Activated T-cell treated with anti-CD3 and anti-CD28 coated beads, Interleukin-2, amount 50 U/mL, for 4 hours (primary cell): ENCODE data around the gene SDF4. TPM values are rescaled to one million over a fixed set of nuclear protein-coding genes. Genes with fewer than 3 reads are reported as not detected.
A peak's percentile ranks its signal among the peaks of the same experiment; 100 is the strongest.
"Not testable (repeated sequence)": the region's sequence is repeated elsewhere in the genome, so short reads cannot be mapped to it uniquely, and the experiment has no call there.

ENCODE experiments used
- ATAC-seq, 2 donors: fragments of 200-7000 bp; cut with Tn5 transposase; one replicate each; pipeline ENCODE4 v1.10.0; 2021
- DNase-seq: peaks from one replicate; pipeline ENCODE4 v3.0.0-alpha.2; 2020
- H3K27me3 Mint-ChIP-seq: one replicate; pipeline ENCODE4 v1.8.0; 2021; ENCODE audit warnings: low read depth, mixed read lengths
- H3K36me3 Mint-ChIP-seq: one replicate; pipeline ENCODE4 v1.8.0; 2022; ENCODE audit warnings: mixed read lengths; ENCODE audit not compliant: insufficient read depth
- H3K4me1 Mint-ChIP-seq: one replicate; pipeline ENCODE4 v1.8.0; 2021; ENCODE audit warnings: low read depth, mixed read lengths
- H3K4me3 Mint-ChIP-seq: one replicate; pipeline ENCODE4 v1.8.0; 2021; ENCODE audit warnings: mild to moderate bottlenecking, moderate library complexity, mixed read lengths
- H3K9me3 Mint-ChIP-seq: one replicate; pipeline ENCODE4 v1.8.0; 2021; ENCODE audit warnings: mixed read lengths
- total RNA-seq, 3 donors: library from RNA; stranded (reverse); gene quantifications; one replicate each; pipeline ENCODE4 v1.2.1, GENCODE V29; 2021

The SDF4 gene
- total RNA-seq, 3 donors from 2014 or later: 191 to 242 (median 193) TPM

- DNase-seq (no peak), ATAC-seq (no peak)
- H3K36me3 Mint-ChIP-seq: peaks cover 22% of the 10 kb centered on the region
- no peaks in the 10 kb centered on the region for H3K9me3 Mint-ChIP-seq
- peaks cover 11% of the 10 kb centered on the region for H3K4me1 Mint-ChIP-seq
- H3K27me3 Mint-ChIP-seq: no peaks in the 10 kb centered on the region
- no peak overlapping the region for H3K4me3 Mint-ChIP-seq
Observed at GRCh38 chr1:1253972-1254666, 22.3 kb upstream of the SDF4 start.

GRCh38 chr1:1253314-1253713 is 21.5 kb upstream of the SDF4 start:
- Mint-ChIP-seq H3K4me3 (no peak overlapping the region), H3K4me1 (peaks cover 11% of the 10 kb centered on the region), H3K9me3 (no peaks in the 10 kb centered on the region), H3K27me3 (no peaks in the 10 kb centered on the region), H3K36me3 (peaks cover 22% of the 10 kb centered on the region)
- ATAC-seq (no peak), DNase-seq (no peak)

GRCh38 chr1:1250786-1251284 is 19.0 kb upstream of the SDF4 start:
- Mint-ChIP-seq H3K9me3 (no peaks in the 10 kb centered on the region), H3K4me3 (peak overlapping the region; percentile 40), H3K27me3 (peaks cover 1% of the 10 kb centered on the region), H3K36me3 (peaks cover 14% of the 10 kb centered on the region), H3K4me1 (peaks cover 11% of the 10 kb centered on the region)
- peak; percentile 77 to 92 for ATAC-seq
- DNase-seq: peak; percentile 77

- not testable (repeated sequence) for H3K9me3 Mint-ChIP-seq, DNase-seq, H3K36me3 Mint-ChIP-seq, H3K27me3 Mint-ChIP-seq, ATAC-seq, H3K4me3 Mint-ChIP-seq
- H3K4me1 Mint-ChIP-seq: peaks cover 11% of the 10 kb centered on the region
Observed at GRCh38 chr1:1248009-1248913, 16.5 kb upstream of the SDF4 start.

- DNase-seq: no peak
- Mint-ChIP-seq H3K4me3 (no peak overlapping the region), H3K9me3 (no peaks in the 10 kb centered on the region), H3K4me1 (peaks cover 11% of the 10 kb centered on the region), H3K27me3 (peaks cover 1% of the 10 kb centered on the region), H3K36me3 (no peaks in the 10 kb centered on the region)
- ATAC-seq: no peak
Observed at GRCh38 chr1:1247341-1247913, 15.6 kb upstream of the SDF4 start.

GRCh38 chr1:1246577-1247340 is 15.0 kb upstream of the SDF4 start, which contains the start of gene C1QTNF12:
TSS of gene C1QTNF12 (minus strand) at chr1:1246722. CDS start at chr1:1246690, 32 bp downstream.
- H3K9me3 Mint-ChIP-seq: no peaks in the 10 kb centered on the region
- no peak within 1 kb of the TSS for H3K4me3 Mint-ChIP-seq
- ATAC-seq (peak; percentile 27 to 38), DNase-seq (no peak)
- H3K4me1 Mint-ChIP-seq: peaks cover 11% of the 10 kb centered on the region
- no peaks in the 10 kb centered on the region for H3K36me3 Mint-ChIP-seq
- peaks cover 1% of the 10 kb centered on the region for H3K27me3 Mint-ChIP-seq

GRCh38 chr1:1245817-1246576 is 14.2 kb upstream of the SDF4 start:
- peaks cover 1% of the 10 kb centered on the region for H3K27me3 Mint-ChIP-seq
- no peak for DNase-seq
- no peaks in the 10 kb centered on the region for H3K9me3 Mint-ChIP-seq
- H3K4me3 Mint-ChIP-seq: no peak overlapping the region
- no peaks in the 10 kb centered on the region for H3K36me3 Mint-ChIP-seq
- H3K4me1 Mint-ChIP-seq: peaks cover 9% of the 10 kb centered on the region
- ATAC-seq: no peak

- Mint-ChIP-seq H3K9me3 (no peaks in the 10 kb centered on the region), H3K4me1 (peaks cover 6% of the 10 kb centered on the region), H3K4me3 (no peak overlapping the region), H3K36me3 (no peaks in the 10 kb centered on the region), H3K27me3 (peaks cover 1% of the 10 kb centered on the region)
- ATAC-seq: no peak
- DNase-seq: no peak
Observed at GRCh38 chr1:1245178-1245816, 13.5 kb upstream of the SDF4 start.

GRCh38 chr1:1244192-1244811 is 12.5 kb upstream of the SDF4 start:
- no peak overlapping the region for H3K4me3 Mint-ChIP-seq
- H3K4me1 Mint-ChIP-seq: no peaks in the 10 kb centered on the region
- H3K27me3 Mint-ChIP-seq: peaks cover 1% of the 10 kb centered on the region

GRCh38 chr1:1243807-1244191 is 12.0 kb upstream of the SDF4 start:
- DNase-seq (no peak), ATAC-seq (no peak)
- peaks cover 2% of the 10 kb centered on the region for H3K27me3 Mint-ChIP-seq
- no peaks in the 10 kb centered on the region for H3K36me3 Mint-ChIP-seq
- H3K9me3 Mint-ChIP-seq: no peaks in the 10 kb centered on the region
- no peak overlapping the region for H3K4me3 Mint-ChIP-seq
- H3K4me1 Mint-ChIP-seq: no peaks in the 10 kb centered on the region

More at GRCh38 chr1:1244192-1244811, 12.5 kb upstream of the SDF4 start:
- ATAC-seq: no peak
- no peak for DNase-seq
- no peaks in the 10 kb centered on the region for H3K36me3 Mint-ChIP-seq
- no peaks in the 10 kb centered on the region for H3K9me3 Mint-ChIP-seq

GRCh38 chr1:1243266-1243660 is 11.5 kb upstream of the SDF4 start:
- DNase-seq (no peak), ATAC-seq (no peak)
- peaks cover 3% of the 10 kb centered on the region for H3K27me3 Mint-ChIP-seq
- no peak overlapping the region for H3K4me3 Mint-ChIP-seq
- H3K36me3 Mint-ChIP-seq: no peaks in the 10 kb centered on the region
- H3K9me3 Mint-ChIP-seq: no peaks in the 10 kb centered on the region
- no peaks in the 10 kb centered on the region for H3K4me1 Mint-ChIP-seq

GRCh38 chr1:1242461-1243265 is 10.9 kb upstream of the SDF4 start:
- ATAC-seq (no peak), DNase-seq (no peak)
- H3K27me3 Mint-ChIP-seq: peaks cover 3% of the 10 kb centered on the region
- no peaks in the 10 kb centered on the region for H3K9me3 Mint-ChIP-seq
- H3K4me1 Mint-ChIP-seq: no peaks in the 10 kb centered on the region
- no peaks in the 10 kb centered on the region for H3K36me3 Mint-ChIP-seq
- H3K4me3 Mint-ChIP-seq: no peak overlapping the region
